ENCODE results near the gene RIT1. TPM values are rescaled to one million over a fixed set of nuclear protein-coding genes. Genes with fewer than 3 reads are reported as not detected.

The RIT1 gene

GRCh38 chr1:155847823-155848529 is 63.2 kb downstream of the RIT1 start:
- TF ChIP-seq POLR2AphosphoS5 (IDR thresholded peaks at IDR 0.05; ENCODE audit: low read depth), result no peak
- no peak for TF ChIP-seq GABPA (IDR thresholded peaks at IDR 0.05; ENCODE audit: low read depth)
- TF ChIP-seq, protein P1, sequence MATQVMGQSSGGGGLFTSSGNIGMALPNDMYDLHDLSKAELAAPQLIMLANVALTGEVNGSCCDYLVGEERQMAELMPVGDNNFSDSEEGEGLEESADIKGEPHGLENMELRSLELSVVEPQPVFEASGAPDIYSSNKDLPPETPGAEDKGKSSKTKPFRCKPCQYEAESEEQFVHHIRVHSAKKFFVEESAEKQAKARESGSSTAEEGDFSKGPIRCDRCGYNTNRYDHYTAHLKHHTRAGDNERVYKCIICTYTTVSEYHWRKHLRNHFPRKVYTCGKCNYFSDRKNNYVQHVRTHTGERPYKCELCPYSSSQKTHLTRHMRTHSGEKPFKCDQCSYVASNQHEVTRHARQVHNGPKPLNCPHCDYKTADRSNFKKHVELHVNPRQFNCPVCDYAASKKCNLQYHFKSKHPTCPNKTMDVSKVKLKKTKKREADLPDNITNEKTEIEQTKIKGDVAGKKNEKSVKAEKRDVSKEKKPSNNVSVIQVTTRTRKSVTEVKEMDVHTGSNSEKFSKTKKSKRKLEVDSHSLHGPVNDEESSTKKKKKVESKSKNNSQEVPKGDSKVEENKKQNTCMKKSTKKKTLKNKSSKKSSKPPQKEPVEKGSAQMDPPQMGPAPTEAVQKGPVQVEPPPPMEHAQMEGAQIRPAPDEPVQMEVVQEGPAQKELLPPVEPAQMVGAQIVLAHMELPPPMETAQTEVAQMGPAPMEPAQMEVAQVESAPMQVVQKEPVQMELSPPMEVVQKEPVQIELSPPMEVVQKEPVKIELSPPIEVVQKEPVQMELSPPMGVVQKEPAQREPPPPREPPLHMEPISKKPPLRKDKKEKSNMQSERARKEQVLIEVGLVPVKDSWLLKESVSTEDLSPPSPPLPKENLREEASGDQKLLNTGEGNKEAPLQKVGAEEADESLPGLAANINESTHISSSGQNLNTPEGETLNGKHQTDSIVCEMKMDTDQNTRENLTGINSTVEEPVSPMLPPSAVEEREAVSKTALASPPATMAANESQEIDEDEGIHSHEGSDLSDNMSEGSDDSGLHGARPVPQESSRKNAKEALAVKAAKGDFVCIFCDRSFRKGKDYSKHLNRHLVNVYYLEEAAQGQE (IDR thresholded peaks at IDR 0.05; ENCODE audit: insufficient replicate concordance, low read depth), result no peak
- no peak for TF ChIP-seq SPI1 (IDR thresholded peaks at IDR 0.05; ENCODE audit: borderline replicate concordance, low read depth)
- no peak for DNase-seq (ENCODE audit: low read depth in 1 of 2, low spot score in 1 of 2)
- no peaks in the 10 kb centered on the region for H3K27me3 ChIP-seq (ENCODE audit: insufficient read depth, poor library complexity, severe bottlenecking)
- no peak overlapping the region for H3K4me3 ChIP-seq (replicated peaks; ENCODE audit: insufficient read depth, low read length)
- no peak overlapping the region for H3K27ac ChIP-seq (replicated peaks)

Small RNA genes within 50 kb of the gene (microRNA-seq; reads per million reads assigned to microRNA genes)
- gene MIR6738, result not detected
